ENCODE data around the gene SSNA1. TPM values are rescaled to one million over a fixed set of nuclear protein-coding genes. Genes with fewer than 3 reads are reported as not detected.

Gene SSNA1
- total and polyA plus RNA-seq, 7 donors, result 39.6 to 122 (median 93.2) TPM

- Histone ChIP-seq H3K4me1 (peaks cover 0 to 12% (median 9%) of the 10 kb centered on the region in 4 donors), H3K27ac (no peak overlapping the region), H3K27me3 (peaks cover 45 to 91% (median 83%) of the 10 kb centered on the region in 3 donors), H3K36me3 (no peaks in the 10 kb centered on the region), H3K4me3 (no peak overlapping the region), H3K9me3 (no peaks in the 10 kb centered on the region)
- intact Hi-C loops (cut with DNase I), result no loop called here
- TF ChIP-seq POLR2AphosphoS5 (IDR thresholded peaks at IDR 0.05), result no peak
- no peak for TF ChIP-seq CTCF (IDR thresholded peaks at IDR 0.05)
- no peak for TF ChIP-seq EP300 (IDR thresholded peaks at IDR 0.05)
- TF ChIP-seq POLR2A (IDR thresholded peaks at IDR 0.05), result no peak
- no peak for DNase-seq
- 69 to 77% methylated on average over 17 of the region's 17 CpGs for WGBS, 2 donors
These were observed 47.2 kb upstream of the SSNA1 start for GRCh38 chr9:137141050-137141810.

GRCh38 chr9:137141976-137142936 lies 46.2 kb upstream of the SSNA1 start:
- Histone ChIP-seq H3K9me3 (no peaks in the 10 kb centered on the region), H3K27me3 (peaks cover 36 to 91% (median 83%) of the 10 kb centered on the region in 3 donors)
- TF ChIP-seq EP300 (IDR thresholded peaks at IDR 0.05) (no peak), CTCF (IDR thresholded peaks at IDR 0.05) (no peak), POLR2A (IDR thresholded peaks at IDR 0.05) (no peak), POLR2AphosphoS5 (IDR thresholded peaks at IDR 0.05) (no peak)

GRCh38 chr9:137143459-137143858 lies 45.0 kb upstream of the SSNA1 start:
- Histone ChIP-seq H3K27ac (no peak overlapping the region), H3K27me3 (peaks cover 26 to 91% (median 83%) of the 10 kb centered on the region in 3 donors), H3K4me3 (no peak overlapping the region), H3K9me3 (no peaks in the 10 kb centered on the region), H3K4me1 (peaks cover 0 to 10% (median 9%) of the 10 kb centered on the region in 4 donors), H3K36me3 (no peaks in the 10 kb centered on the region)
- WGBS, 2 donors, result 50 to 71% methylated on average over 4 of the region's 4 CpGs
- intact Hi-C loops (cut with DNase I), result no loop called here
- no peak for DNase-seq
- TF ChIP-seq EP300 (IDR thresholded peaks at IDR 0.05) (no peak), POLR2A (IDR thresholded peaks at IDR 0.05) (no peak), POLR2AphosphoS5 (IDR thresholded peaks at IDR 0.05) (no peak), CTCF (IDR thresholded peaks at IDR 0.05) (no peak)

More at GRCh38 chr9:137141976-137142936, 46.2 kb upstream of the SSNA1 start:
- DNase-seq, result no peak
- Histone ChIP-seq H3K4me3 (no peak overlapping the region), H3K27ac (no peak overlapping the region), H3K36me3 (no peaks in the 10 kb centered on the region), H3K4me1 (peaks cover 0 to 12% (median 9%) of the 10 kb centered on the region in 4 donors)
- 69 to 80% methylated on average over 24 of the region's 24 CpGs for WGBS, 2 donors
- intact Hi-C loops (cut with DNase I), result no loop called here

- intact Hi-C loops (cut with DNase I), result no loop called here
- Histone ChIP-seq H3K4me1 (peaks cover 0 to 5% (median 0%) of the 10 kb centered on the region in 4 donors), H3K36me3 (no peaks in the 10 kb centered on the region), H3K9me3 (no peaks in the 10 kb centered on the region), H3K27me3 (peaks cover 7 to 87% (median 65%) of the 10 kb centered on the region in 3 donors), H3K27ac (no peak overlapping the region), H3K4me3 (no peak overlapping the region)
- no peak for DNase-seq
- 55 to 60% methylated on average over 49 of the region's 49 CpGs for WGBS, 2 donors
- TF ChIP-seq CTCF (IDR thresholded peaks at IDR 0.05) (no peak), POLR2AphosphoS5 (IDR thresholded peaks at IDR 0.05) (no peak), POLR2A (IDR thresholded peaks at IDR 0.05) (no peak), EP300 (IDR thresholded peaks at IDR 0.05) (no peak)
These were observed 42.5 kb upstream of the SSNA1 start for GRCh38 chr9:137145731-137146526.
